ENCODE data around the gene FSCN2.
"Not testable (repeated sequence)": the region's sequence is repeated elsewhere in the genome, so short reads cannot be mapped to it uniquely, and the experiment has no call there.

Gene FSCN2

DNA sequence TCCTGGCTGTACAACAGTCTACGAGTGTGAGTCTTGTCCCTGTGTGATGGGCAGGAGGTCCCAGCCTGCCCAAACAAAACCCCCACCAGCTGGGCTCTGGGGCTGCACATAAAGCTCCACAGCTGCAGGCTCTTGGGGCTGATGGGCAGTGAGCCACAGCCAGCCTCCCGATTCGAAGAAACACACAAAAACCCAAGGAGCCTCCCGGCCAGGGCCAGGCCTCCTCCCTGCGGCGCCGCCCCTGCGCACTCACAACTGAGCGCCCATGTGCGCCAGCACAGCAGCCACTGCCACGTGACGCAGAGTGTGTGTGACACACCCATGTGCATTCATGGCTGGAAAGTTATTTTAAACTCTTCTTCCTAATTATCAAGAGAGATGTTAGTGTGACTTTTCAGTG, 54.6 kb downstream of the FSCN2 start:
- no peak for DNase-seq

DNA sequence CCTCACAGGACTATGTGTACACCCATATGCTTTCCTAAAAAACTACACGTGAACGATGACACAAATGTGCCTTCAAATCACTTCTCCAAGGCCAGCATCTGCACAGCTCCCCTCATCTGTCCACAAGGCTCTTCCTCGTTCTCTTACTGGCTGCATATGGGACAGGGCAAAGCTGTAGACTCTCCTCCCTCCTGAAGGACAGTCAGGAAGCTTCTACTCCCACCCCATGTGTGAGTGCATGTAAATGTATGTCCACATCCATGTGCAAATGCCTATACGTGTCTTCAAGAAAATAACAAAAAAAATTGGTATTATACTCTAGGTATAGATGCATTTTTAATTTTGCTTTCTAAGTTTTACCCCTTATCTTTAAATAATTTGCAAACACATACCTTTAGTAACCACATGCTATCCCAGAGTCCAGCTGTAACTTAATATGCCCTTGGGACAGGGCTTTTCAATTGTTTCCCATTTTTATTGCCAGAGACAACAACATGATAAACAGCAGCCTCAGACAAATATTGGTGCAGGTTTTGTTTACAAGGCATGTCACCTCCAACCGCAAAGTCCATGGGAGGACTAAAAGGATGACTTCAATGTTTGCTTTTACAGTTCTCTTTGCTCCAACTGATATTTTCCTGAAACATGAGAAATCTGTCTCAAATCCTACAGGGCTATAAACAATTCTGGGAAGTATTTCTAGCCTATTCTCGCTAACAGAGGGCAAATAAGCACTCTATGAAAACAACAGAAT, 55.6 kb downstream of the FSCN2 start:
- DNase-seq, result no peak

DNA sequence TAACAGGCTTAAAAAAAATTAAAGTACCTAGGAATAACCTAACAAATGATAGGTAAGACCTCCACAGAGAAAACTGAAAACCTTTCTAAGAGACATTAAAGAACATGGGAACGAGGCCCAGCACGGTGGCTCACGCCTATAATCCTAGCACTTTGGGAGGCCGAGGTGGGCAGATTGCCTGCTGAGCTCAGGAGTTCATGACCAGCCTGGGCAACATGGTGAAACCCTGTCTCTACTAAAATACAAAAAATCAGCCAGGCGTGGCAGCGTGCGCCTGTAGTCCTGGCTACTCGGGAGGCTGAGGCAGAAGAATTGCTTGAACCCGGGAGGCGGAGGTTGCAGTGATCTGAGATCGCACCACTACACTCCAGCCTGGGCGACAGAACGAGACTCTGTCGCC, 56.6 kb downstream of the FSCN2 start:
- not testable (repeated sequence) for DNase-seq

DNA sequence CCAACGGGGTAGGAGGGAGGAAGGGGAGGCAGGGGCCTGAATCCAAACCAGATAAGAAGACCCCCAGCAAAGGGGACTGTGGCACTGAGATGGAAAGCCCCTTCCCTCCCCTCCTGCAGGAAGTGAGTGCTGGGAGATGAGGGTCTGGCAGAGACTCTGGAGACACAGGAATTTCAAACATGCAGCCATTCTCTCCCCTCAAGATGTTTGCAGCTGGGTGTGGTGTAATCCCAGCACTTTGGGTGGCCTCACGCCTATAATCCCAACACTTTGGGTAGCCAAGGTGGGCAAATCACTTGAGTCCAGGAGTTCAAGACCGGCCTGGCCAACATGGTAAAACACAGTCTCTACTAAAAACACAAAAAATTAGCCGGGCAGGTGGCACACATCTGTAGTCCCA, 57.9 kb downstream of the FSCN2 start:
- DNase-seq, result no peak

All from hematopoietic multipotent progenitor cell treated with erythropoietin and hydrocortisone succinate and interleukin-3 and kit ligand, for 4 days (in vitro differentiated cells).